HepG2 (cell line): ENCODE data around the gene ATF6. TPM values are rescaled to one million over a fixed set of nuclear protein-coding genes. Genes with fewer than 3 reads are reported as not detected.

Experiments used
- BCL3 ChIP-seq: sonication (generic); formaldehyde crosslinking; IDR thresholded peaks from 2 replicates; pipeline ENCODE4 v1.5.1; 2020; ENCODE audit warnings: mild to moderate bottlenecking, missing genetic modification reagents, moderate library complexity
- HOXD1 ChIP-seq: sonication (generic); formaldehyde crosslinking; IDR thresholded peaks from 2 replicates; pipeline ENCODE4 v1.5.0; 2020; ENCODE audit warnings: missing genetic modification reagents
- KLF9 ChIP-seq: IDR thresholded peaks from 2 replicates; pipeline ENCODE4 v1.6.1; 2016; ENCODE audit warnings: low read depth
- PAXIP1 ChIP-seq: sonication (generic); formaldehyde crosslinking; conservative IDR thresholded peaks from 2 replicates; pipeline ENCODE4 v1.4.0; 2020; ENCODE audit warnings: mild to moderate bottlenecking, missing genetic modification reagents, moderate library complexity
- WIZ ChIP-seq: sonication (generic); formaldehyde crosslinking; IDR thresholded peaks from 2 replicates; pipeline ENCODE4 v1.5.1; 2020; ENCODE audit warnings: mild to moderate bottlenecking, missing genetic modification reagents
- ZNF550 ChIP-seq: sonication (generic); formaldehyde crosslinking; IDR thresholded peaks from 2 replicates; pipeline ENCODE4 v1.4.0; 2020; ENCODE audit warnings: mild to moderate bottlenecking, missing genetic modification reagents, borderline replicate concordance
- ZNF713 ChIP-seq: sonication (generic); formaldehyde crosslinking; IDR thresholded peaks from 2 replicates; pipeline ENCODE4 v1.4.0; 2020; ENCODE audit warnings: mild to moderate bottlenecking, missing genetic modification reagents
- polyA plus RNA-seq, 8 experiments: library from polyadenylated mRNA; depleted of rRNA in 3 of 8; stranded (reverse) in 7 of 8; unstranded in 1 of 8; fragments of >200 nt; fragmentation: Illumina TruSeq in 4 of 8; extraction: Trizol in 4 of 8; gene quantifications; 2 replicates each; pipeline versions ENCODE4 v1.2.1 to v1.2.3, GENCODE V29; 2011 to 2016; ENCODE audit warnings: low read depth in 4 of 8, missing spikeins in 1 of 8, mixed read lengths in 1 of 8; ENCODE audit not compliant: insufficient read depth in 1 of 8
- total RNA-seq, 5 experiments: library from RNA; depleted of rRNA; stranded (reverse); fragments of >200 nt; fragmentation: Illumina TruSeq; extraction: Trizol; gene quantifications; 2 replicates each; pipeline ENCODE4 v1.2.3, GENCODE V29; 2016; ENCODE audit warnings: low read depth in 1 of 5
- TF ChIP-seq, protein P1 (sequence below): sonication (generic); formaldehyde crosslinking; IDR thresholded peaks from 2 replicates; pipeline ENCODE4 v1.5.1; 2020; ENCODE audit warnings: mild to moderate bottlenecking, moderate library complexity, missing genetic modification reagents
- TF ChIP-seq, protein P2 (sequence below): sonication (generic); formaldehyde crosslinking; IDR thresholded peaks from 2 replicates; pipeline ENCODE4 v1.8.0; 2022; ENCODE audit warnings: mild to moderate bottlenecking, missing genetic modification reagents; ENCODE audit not compliant: insufficient replicate concordance
- TF ChIP-seq, protein P3 (sequence below): sonication (generic); formaldehyde crosslinking; IDR thresholded peaks from 2 replicates; pipeline ENCODE4 v1.5.1; 2020; ENCODE audit warnings: mild to moderate bottlenecking, missing genetic modification reagents
- TF ChIP-seq, protein P4 (sequence below): IDR thresholded peaks from 2 replicates; pipeline ENCODE4 v1.6.1; 2016; ENCODE audit warnings: mild to moderate bottlenecking, missing biosample characterization, missing genetic modification reagents
- TF ChIP-seq, protein P5 (sequence below): sonication (generic); formaldehyde crosslinking; IDR thresholded peaks from 2 replicates; pipeline ENCODE4 v1.8.0; 2023; ENCODE audit warnings: mild to moderate bottlenecking, missing genetic modification reagents
- TF ChIP-seq, protein P6 (sequence below): sonication (generic); formaldehyde crosslinking; IDR thresholded peaks from 2 replicates; pipeline ENCODE4 v1.5.0; 2020; ENCODE audit warnings: missing genetic modification reagents

ATF6 gene
- total and polyA plus RNA-seq, 2 of the 13 experiments (the other 11 are each of a cell fraction or from before 2014, with no cell fraction given) = 13.2 to 14.5 TPM

GRCh38 chr1:161726473-161727255 is 39.5 kb upstream of the ATF6 start (continued):
- no peak for TF ChIP-seq PAXIP1 (CRISPR knock-in tag)
- no peak for TF ChIP-seq KLF9
- TF ChIP-seq HOXD1 = 0 out of 2 replicates have a peak, but pooled peaks have one; percentile 39
- TF ChIP-seq, protein P1, sequence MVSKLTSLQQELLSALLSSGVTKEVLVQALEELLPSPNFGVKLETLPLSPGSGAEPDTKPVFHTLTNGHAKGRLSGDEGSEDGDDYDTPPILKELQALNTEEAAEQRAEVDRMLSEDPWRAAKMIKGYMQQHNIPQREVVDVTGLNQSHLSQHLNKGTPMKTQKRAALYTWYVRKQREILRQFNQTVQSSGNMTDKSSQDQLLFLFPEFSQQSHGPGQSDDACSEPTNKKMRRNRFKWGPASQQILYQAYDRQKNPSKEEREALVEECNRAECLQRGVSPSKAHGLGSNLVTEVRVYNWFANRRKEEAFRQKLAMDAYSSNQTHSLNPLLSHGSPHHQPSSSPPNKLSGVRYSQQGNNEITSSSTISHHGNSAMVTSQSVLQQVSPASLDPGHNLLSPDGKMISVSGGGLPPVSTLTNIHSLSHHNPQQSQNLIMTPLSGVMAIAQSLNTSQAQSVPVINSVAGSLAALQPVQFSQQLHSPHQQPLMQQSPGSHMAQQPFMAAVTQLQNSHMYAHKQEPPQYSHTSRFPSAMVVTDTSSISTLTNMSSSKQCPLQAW (CRISPR knock-in tag) = no peak
- TF ChIP-seq, protein P2, sequence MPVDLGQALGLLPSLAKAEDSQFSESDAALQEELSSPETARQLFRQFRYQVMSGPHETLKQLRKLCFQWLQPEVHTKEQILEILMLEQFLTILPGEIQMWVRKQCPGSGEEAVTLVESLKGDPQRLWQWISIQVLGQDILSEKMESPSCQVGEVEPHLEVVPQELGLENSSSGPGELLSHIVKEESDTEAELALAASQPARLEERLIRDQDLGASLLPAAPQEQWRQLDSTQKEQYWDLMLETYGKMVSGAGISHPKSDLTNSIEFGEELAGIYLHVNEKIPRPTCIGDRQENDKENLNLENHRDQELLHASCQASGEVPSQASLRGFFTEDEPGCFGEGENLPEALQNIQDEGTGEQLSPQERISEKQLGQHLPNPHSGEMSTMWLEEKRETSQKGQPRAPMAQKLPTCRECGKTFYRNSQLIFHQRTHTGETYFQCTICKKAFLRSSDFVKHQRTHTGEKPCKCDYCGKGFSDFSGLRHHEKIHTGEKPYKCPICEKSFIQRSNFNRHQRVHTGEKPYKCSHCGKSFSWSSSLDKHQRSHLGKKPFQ (CRISPR knock-in tag) = no peak
- TF ChIP-seq, protein P3, sequence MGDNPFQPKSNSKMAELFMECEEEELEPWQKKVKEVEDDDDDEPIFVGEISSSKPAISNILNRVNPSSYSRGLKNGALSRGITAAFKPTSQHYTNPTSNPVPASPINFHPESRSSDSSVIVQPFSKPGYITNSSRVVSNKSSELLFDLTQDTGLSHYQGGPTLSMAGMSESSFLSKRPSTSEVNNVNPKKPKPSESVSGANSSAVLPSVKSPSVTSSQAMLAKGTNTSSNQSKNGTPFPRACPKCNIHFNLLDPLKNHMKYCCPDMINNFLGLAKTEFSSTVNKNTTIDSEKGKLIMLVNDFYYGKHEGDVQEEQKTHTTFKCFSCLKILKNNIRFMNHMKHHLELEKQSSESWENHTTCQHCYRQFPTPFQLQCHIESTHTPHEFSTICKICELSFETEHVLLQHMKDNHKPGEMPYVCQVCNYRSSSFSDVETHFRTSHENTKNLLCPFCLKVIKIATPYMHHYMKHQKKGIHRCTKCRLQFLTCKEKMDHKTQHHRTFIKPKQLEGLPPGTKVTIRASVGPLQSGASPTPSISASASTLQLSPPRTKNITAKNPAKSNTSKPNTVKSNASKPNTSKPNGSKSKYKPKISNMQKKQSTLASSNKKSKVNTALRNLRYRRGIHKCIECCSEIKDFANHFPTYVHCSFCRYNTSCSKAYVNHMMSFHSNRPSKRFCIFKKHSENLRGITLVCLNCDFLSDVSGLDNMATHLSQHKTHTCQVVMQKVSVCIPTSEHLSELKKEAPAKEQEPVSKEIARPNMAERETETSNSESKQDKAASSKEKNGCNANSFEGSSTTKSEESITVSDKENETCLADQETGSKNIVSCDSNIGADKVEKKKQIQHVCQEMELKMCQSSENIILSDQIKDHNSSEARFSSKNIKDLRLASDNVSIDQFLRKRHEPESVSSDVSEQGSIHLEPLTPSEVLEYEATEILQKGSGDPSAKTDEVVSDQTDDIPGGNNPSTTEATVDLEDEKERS = no peak
- TF ChIP-seq ZNF550 (CRISPR knock-in tag) = no peak
- TF ChIP-seq, protein P4, sequence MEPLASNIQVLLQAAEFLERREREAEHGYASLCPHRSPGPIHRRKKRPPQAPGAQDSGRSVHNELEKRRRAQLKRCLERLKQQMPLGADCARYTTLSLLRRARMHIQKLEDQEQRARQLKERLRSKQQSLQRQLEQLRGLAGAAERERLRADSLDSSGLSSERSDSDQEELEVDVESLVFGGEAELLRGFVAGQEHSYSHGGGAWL (CRISPR knock-in tag) = peak; percentile 18; the same call in 1 of the 2 replicates
- TF ChIP-seq, protein P5, sequence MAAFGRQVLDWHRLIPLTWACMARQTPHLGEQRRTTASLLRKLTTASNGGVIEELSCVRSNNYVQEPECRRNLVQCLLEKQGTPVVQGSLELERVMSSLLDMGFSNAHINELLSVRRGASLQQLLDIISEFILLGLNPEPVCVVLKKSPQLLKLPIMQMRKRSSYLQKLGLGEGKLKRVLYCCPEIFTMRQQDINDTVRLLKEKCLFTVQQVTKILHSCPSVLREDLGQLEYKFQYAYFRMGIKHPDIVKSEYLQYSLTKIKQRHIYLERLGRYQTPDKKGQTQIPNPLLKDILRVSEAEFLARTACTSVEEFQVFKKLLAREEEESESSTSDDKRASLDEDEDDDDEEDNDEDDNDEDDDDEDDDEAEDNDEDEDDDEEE (CRISPR knock-in tag) = 0 out of 2 replicates have a peak, but pooled peaks have one; percentile 60
- TF ChIP-seq ZNF713 = no peak
- TF ChIP-seq WIZ (CRISPR knock-in tag) = no peak
- TF ChIP-seq, protein P6, sequence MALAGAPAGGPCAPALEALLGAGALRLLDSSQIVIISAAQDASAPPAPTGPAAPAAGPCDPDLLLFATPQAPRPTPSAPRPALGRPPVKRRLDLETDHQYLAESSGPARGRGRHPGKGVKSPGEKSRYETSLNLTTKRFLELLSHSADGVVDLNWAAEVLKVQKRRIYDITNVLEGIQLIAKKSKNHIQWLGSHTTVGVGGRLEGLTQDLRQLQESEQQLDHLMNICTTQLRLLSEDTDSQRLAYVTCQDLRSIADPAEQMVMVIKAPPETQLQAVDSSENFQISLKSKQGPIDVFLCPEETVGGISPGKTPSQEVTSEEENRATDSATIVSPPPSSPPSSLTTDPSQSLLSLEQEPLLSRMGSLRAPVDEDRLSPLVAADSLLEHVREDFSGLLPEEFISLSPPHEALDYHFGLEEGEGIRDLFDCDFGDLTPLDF (CRISPR knock-in tag) = no peak; the same call in 1 of the 2 replicates
- no peak for TF ChIP-seq BCL3 (CRISPR knock-in tag)
